ENCODE results near the gene NKIRAS1. TPM values are rescaled to one million over a fixed set of nuclear protein-coding genes. Genes with fewer than 3 reads are reported as not detected.

Gene NKIRAS1
- total RNA-seq (2014; rRNA removed; shearing (Covaris generic)), result 7.6 and 9.7 TPM in 2 replicates
- polyA plus RNA-seq (2016; fragmentation: Nextera tagmentation; extraction: Ambion mirVana), result 5.9 and 9.2 TPM in 2 replicates
- long read RNA-seq, transcript NKIRAS1-206 (5 exons, 2,014 nt), result major isoform, 5 of 5 reads
- long read RNA-seq, partial matches to known transcripts, result 0 of 5 reads
- long read RNA-seq, other reads (novel, unspliced or antisense), result 0 of 5 reads

DNA sequence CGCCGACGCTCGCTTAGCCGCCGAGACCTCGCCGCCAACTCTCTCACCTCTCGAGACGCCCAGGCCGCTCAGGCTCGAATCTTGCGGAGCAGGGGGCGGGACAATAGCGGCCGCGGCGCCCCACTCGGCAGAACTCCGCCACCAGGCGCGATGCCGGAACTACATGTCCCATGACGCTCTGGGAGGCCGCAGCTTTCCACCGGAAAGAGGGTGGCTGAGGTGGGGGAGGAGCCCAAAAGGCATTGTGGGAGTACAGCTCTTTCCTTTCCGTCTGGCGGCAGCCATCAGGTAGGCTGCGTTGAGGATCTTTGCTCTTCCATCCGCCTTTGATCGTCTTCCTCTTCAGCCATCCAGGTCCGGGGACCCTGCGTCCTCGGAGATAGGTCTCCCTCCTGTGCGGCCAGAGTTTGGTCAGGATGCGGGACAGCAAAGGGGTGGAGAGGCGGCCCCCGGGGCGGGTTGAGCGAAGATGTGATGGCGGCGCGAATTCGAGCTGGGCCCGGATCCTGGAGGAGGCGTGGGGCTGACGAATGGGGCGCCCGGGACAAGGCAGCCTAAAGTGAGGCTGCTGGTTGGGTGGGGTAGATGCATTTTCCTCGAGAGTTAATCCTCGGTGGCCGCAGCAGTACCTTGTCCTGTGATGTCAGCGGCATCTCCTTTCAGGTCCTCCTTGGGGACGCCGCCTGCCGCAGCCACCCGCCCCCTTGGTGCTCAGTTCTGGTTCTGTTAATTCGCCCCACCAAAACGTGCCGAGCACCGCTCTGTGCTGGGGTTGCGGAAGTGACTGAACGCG is at the start of gene NKIRAS1, which contains the start of gene RPL15:
NKIRAS1 (minus strand) TSS at position 105 of the 793 bp plus-strand sequence. CDS start 6,086 bp downstream, outside the sequence.
RPL15 (plus strand) TSS at position 247 of the 793 bp plus-strand sequence. CDS start 728 bp downstream, outside the sequence.
- DNase-seq (ENCODE audit: low spot score) (peak; percentile 99), ATAC-seq (peak; percentile 87)
- Histone ChIP-seq H3K27ac (ENCODE audit: low read depth) (peak within 1 kb of the TSS; percentile 91), H3K36me3 (ENCODE audit: insufficient read depth) (peaks cover 21% of the 10 kb centered on the region), H3K4me2 (peak within 1 kb of the TSS; percentile 96), H3K4me3 (peak within 1 kb of the TSS; percentile 91), H3F3A (replicated peaks; ENCODE audit: low read depth) (peaks cover 23% of the 10 kb centered on the region), H2AFZ (peak within 1 kb of the TSS; percentile 73), H3K27me3 (ENCODE audit: insufficient read depth) (peaks cover 10% of the 10 kb centered on the region), H4K20me1 (replicated peaks; ENCODE audit: insufficient read depth) (peaks cover 14% of the 10 kb centered on the region), H3K79me2 (replicated peaks; ENCODE audit: insufficient read depth) (peaks cover 65% of the 10 kb centered on the region), H3K9me2 (ENCODE audit: insufficient read depth) (no peaks in the 10 kb centered on the region), H3K4me1 (ENCODE audit: insufficient read depth) (peaks cover 21% of the 10 kb centered on the region)
- no peaks in the 10 kb centered on the region for H3K9me3 Mint-ChIP-seq
- H3K36me3 Mint-ChIP-seq (ENCODE audit: low read depth), result peaks cover 49% of the 10 kb centered on the region
- TF ChIP-seq, protein P1, sequence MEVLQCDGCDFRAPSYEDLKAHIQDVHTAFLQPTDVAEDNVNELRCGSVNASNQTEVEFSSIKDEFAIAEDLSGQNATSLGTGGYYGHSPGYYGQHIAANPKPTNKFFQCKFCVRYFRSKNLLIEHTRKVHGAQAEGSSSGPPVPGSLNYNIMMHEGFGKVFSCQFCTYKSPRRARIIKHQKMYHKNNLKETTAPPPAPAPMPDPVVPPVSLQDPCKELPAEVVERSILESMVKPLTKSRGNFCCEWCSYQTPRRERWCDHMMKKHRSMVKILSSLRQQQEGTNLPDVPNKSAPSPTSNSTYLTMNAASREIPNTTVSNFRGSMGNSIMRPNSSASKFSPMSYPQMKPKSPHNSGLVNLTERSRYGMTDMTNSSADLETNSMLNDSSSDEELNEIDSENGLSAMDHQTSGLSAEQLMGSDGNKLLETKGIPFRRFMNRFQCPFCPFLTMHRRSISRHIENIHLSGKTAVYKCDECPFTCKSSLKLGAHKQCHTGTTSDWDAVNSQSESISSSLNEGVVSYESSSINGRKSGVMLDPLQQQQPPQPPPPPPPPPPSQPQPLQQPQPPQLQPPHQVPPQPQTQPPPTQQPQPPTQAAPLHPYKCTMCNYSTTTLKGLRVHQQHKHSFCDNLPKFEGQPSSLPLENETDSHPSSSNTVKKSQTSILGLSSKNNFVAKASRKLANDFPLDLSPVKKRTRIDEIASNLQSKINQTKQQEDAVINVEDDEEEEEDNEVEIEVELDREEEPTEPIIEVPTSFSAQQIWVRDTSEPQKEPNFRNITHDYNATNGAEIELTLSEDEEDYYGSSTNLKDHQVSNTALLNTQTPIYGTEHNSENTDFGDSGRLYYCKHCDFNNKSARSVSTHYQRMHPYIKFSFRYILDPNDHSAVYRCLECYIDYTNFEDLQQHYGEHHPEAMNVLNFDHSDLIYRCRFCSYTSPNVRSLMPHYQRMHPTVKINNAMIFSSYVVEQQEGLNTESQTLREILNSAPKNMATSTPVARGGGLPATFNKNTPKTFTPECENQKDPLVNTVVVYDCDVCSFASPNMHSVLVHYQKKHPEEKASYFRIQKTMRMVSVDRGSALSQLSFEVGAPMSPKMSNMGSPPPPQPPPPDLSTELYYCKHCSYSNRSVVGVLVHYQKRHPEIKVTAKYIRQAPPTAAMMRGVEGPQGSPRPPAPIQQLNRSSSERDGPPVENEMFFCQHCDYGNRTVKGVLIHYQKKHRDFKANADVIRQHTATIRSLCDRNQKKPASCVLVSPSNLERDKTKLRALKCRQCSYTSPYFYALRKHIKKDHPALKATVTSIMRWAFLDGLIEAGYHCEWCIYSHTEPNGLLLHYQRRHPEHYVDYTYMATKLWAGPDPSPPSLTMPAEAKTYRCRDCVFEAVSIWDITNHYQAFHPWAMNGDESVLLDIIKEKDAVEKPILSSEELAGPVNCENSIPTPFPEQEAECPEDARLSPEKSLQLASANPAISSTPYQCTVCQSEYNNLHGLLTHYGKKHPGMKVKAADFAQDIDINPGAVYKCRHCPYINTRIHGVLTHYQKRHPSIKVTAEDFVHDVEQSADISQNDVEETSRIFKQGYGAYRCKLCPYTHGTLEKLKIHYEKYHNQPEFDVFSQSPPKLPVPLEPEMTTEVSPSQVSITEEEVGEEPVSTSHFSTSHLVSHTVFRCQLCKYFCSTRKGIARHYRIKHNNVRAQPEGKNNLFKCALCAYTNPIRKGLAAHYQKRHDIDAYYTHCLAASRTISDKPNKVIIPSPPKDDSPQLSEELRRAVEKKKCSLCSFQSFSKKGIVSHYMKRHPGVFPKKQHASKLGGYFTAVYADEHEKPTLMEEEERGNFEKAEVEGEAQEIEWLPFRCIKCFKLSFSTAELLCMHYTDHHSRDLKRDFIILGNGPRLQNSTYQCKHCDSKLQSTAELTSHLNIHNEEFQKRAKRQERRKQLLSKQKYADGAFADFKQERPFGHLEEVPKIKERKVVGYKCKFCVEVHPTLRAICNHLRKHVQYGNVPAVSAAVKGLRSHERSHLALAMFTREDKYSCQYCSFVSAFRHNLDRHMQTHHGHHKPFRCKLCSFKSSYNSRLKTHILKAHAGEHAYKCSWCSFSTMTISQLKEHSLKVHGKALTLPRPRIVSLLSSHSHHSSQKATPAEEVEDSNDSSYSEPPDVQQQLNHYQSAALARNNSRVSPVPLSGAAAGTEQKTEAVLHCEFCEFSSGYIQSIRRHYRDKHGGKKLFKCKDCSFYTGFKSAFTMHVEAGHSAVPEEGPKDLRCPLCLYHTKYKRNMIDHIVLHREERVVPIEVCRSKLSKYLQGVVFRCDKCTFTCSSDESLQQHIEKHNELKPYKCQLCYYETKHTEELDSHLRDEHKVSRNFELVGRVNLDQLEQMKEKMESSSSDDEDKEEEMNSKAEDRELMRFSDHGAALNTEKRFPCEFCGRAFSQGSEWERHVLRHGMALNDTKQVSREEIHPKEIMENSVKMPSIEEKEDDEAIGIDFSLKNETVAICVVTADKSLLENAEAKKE (CRISPR knock-in tag; IDR thresholded peaks at IDR 0.05), result no peak
- TF ChIP-seq ZNF331 (CRISPR knock-in tag; IDR thresholded peaks at IDR 0.05; ENCODE audit: low read depth) (no peak), STAT1 (IDR thresholded peaks at IDR 0.05; ENCODE audit: unreplicated experiment) (no peak), EZH2phosphoT487 (IDR thresholded peaks at IDR 0.05; ENCODE audit: unreplicated experiment) (no peak), NANOG (IDR thresholded peaks at IDR 0.05; ENCODE audit: borderline replicate concordance) (no peak), ZNF114 (CRISPR knock-in tag; IDR thresholded peaks at IDR 0.05) (no peak), JUNB (IDR thresholded peaks at IDR 0.05; ENCODE audit: unreplicated experiment) (no peak), CREB1 (CRISPR knock-in tag; IDR thresholded peaks at IDR 0.05; ENCODE audit: low read depth) (peak; percentile 53; the same call in 1 of the 2 replicates), POLR2AphosphoS5 (IDR thresholded peaks at IDR 0.05; ENCODE audit: low read depth) (peak; percentile 100), EZH2 (IDR thresholded peaks at IDR 0.05; ENCODE audit: low read depth, unreplicated experiment) (no peak)
- TF ChIP-seq, protein P2, sequence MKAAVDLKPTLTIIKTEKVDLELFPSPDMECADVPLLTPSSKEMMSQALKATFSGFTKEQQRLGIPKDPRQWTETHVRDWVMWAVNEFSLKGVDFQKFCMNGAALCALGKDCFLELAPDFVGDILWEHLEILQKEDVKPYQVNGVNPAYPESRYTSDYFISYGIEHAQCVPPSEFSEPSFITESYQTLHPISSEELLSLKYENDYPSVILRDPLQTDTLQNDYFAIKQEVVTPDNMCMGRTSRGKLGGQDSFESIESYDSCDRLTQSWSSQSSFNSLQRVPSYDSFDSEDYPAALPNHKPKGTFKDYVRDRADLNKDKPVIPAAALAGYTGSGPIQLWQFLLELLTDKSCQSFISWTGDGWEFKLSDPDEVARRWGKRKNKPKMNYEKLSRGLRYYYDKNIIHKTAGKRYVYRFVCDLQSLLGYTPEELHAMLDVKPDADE (IDR thresholded peaks at IDR 0.05), result peak; percentile 97
- TF ChIP-seq, protein P3, sequence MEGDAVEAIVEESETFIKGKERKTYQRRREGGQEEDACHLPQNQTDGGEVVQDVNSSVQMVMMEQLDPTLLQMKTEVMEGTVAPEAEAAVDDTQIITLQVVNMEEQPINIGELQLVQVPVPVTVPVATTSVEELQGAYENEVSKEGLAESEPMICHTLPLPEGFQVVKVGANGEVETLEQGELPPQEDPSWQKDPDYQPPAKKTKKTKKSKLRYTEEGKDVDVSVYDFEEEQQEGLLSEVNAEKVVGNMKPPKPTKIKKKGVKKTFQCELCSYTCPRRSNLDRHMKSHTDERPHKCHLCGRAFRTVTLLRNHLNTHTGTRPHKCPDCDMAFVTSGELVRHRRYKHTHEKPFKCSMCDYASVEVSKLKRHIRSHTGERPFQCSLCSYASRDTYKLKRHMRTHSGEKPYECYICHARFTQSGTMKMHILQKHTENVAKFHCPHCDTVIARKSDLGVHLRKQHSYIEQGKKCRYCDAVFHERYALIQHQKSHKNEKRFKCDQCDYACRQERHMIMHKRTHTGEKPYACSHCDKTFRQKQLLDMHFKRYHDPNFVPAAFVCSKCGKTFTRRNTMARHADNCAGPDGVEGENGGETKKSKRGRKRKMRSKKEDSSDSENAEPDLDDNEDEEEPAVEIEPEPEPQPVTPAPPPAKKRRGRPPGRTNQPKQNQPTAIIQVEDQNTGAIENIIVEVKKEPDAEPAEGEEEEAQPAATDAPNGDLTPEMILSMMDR (conservative IDR thresholded peaks at IDR 0.05; ENCODE audit: low read depth in 2 of 2), result no peak
- TF ChIP-seq, protein P4, sequence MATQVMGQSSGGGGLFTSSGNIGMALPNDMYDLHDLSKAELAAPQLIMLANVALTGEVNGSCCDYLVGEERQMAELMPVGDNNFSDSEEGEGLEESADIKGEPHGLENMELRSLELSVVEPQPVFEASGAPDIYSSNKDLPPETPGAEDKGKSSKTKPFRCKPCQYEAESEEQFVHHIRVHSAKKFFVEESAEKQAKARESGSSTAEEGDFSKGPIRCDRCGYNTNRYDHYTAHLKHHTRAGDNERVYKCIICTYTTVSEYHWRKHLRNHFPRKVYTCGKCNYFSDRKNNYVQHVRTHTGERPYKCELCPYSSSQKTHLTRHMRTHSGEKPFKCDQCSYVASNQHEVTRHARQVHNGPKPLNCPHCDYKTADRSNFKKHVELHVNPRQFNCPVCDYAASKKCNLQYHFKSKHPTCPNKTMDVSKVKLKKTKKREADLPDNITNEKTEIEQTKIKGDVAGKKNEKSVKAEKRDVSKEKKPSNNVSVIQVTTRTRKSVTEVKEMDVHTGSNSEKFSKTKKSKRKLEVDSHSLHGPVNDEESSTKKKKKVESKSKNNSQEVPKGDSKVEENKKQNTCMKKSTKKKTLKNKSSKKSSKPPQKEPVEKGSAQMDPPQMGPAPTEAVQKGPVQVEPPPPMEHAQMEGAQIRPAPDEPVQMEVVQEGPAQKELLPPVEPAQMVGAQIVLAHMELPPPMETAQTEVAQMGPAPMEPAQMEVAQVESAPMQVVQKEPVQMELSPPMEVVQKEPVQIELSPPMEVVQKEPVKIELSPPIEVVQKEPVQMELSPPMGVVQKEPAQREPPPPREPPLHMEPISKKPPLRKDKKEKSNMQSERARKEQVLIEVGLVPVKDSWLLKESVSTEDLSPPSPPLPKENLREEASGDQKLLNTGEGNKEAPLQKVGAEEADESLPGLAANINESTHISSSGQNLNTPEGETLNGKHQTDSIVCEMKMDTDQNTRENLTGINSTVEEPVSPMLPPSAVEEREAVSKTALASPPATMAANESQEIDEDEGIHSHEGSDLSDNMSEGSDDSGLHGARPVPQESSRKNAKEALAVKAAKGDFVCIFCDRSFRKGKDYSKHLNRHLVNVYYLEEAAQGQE (IDR thresholded peaks at IDR 0.05; ENCODE audit: unreplicated experiment), result peak; percentile 46
- H3K27ac Mint-ChIP-seq, result peak within 1 kb of the TSS; percentile 100
- peaks cover 28% of the 10 kb centered on the region for H3K4me1 Mint-ChIP-seq
- H3K27me3 Mint-ChIP-seq (ENCODE audit: insufficient read depth, low read depth, poor library complexity), result peaks cover 22% of the 10 kb centered on the region
- H3K4me3 Mint-ChIP-seq, result peak within 1 kb of the TSS; percentile 100

All from GM23338 (cell line).